T-helper 2 cell treated with Interferon-gamma antibody and Interleukin-4, amounts not matched to agents 100 ng/mL and 5 ng/mL, for 36 hours (primary cell): ENCODE results near the gene PCGF3. TPM values are rescaled to one million over a fixed set of nuclear protein-coding genes. Genes with fewer than 3 reads are reported as not detected.
"Not testable (repeated sequence)": the region's sequence is repeated elsewhere in the genome, so short reads cannot be mapped to it uniquely, and the experiment has no call there.

ENCODE experiments used
- intact Hi-C: fragments of 100-400 bp; cut with micrococcal nuclease; formaldehyde crosslinking; loops from one replicate; pipeline ENCODE4 v1.15.1; 2023
- total RNA-seq: library from RNA; stranded (reverse); gene quantifications from 2 replicates; pipeline ENCODE4 v1.2.3, GENCODE V29; 2022

The PCGF3 gene
- total RNA-seq, 1 donor from 2014 or later, result 33.8 TPM

GRCh38 chr4:760616-761015 lies 55.0 kb downstream of the PCGF3 start:
- intact Hi-C loops, result no loop called here

DNA sequence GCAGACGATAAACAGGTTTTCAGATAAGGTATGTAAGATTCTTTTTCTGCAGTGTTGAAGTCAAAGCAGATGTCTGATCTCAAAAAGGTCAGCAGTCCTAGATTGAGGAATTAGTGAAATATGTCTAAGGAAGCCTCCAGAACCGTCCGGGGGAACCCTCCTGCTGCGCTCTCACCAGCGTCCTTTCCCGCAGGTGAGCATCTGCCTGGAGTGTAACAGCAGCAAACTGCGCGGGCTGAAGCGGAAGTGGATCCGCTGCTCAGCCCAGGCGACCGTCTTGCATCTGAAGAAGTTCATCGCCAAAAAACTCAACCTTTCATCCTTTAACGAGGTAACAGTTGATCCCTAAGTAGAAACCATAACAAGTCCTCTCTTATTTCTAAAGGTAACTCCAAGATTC lies 55.5 kb downstream of the PCGF3 start:
- intact Hi-C loops, result no loop called here

GRCh38 chr4:761739-762138 lies 56.1 kb downstream of the PCGF3 start:
- intact Hi-C loops, result no loop called here

GRCh38 chr4:762211-763190 lies 56.9 kb downstream of the PCGF3 start:
- intact Hi-C loops, result no loop called here

DNA sequence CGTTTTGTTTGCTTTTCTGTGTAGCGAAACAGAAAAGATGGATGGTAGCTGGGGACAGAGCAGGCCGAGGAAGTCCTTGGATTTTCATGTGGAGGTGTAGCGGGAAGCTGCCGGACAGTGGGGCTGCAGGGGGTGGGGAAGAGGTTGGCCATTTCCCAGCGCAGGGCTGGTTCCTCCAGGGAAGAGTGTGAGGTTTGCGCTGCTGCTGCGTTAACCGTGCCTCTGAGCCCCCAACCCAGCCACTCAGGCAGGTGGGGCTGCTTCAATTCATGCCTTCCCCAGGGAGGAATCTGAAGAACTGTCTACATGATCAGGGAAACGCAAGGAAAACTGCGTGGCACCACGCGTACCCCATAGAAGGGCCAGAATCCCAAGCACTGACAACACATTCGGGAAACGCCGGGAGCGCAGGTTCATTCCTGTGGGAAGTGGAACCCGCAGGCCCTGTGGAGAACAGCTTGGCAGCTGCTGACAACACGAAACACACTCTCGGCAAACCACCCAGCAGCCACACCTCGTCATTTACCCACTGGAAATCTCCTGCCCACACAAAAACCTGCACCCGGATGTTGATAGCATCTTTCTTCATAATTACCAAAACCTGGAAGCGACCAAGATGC lies 57.7 kb downstream of the PCGF3 start:
- intact Hi-C loops, result no loop called here

DNA sequence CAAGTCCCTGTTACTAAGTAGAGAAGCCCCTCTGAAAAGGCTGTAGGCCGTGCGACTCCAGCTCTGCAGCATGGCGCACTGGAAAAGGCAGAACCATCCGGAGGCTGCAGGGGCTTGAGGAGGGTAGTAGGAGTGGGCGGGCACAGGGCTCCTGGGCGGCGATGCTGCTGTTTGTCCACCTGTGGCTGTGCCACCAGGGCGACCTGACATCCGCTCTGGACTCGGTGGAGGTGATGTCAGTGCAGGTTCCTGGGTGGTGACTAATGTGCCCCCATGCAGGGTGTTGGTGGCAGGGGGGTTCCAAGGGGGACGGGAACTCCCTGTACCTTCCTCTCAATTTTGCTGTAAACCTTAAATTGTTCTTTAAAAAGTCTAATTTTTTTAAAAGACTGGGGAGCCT lies 58.3 kb downstream of the PCGF3 start:
- intact Hi-C loops, result no loop called here

DNA sequence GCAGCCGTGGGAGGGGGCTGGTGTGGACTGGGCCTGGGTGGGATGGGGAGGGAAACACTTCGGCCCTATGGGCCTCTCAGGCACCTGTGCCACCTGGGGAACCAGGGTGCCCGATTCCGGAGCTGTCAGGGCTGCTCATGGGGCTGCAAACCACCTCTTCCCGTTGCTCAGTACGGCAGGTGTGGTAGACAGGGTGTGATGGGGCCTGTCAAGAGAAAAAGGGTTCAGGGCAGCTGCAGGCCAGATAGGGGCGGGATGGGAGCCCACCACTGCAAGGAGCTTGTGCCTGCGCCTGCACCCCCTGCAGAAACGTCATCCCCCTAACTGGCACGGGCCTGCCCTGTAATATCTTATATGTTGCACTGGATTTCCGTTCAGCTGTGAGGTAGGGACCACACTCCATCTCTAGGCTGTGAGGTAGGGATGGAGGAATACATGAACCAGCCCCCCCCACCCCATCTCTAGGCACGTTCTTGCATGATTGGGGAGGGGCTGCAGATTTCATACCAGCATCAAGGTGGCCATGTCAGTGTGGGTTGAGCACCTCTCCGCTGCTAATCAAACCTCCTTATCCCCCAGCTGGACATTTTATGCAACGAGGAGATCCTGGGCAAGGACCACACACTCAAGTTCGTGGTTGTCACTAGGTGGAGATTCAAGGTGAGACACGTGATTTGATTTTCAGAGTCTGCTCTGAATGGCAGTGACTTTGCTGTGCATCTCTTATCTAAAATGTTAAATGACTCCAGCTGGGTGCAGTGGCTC lies 59.0 kb downstream of the PCGF3 start:
- intact Hi-C loops, result no loop called here

DNA sequence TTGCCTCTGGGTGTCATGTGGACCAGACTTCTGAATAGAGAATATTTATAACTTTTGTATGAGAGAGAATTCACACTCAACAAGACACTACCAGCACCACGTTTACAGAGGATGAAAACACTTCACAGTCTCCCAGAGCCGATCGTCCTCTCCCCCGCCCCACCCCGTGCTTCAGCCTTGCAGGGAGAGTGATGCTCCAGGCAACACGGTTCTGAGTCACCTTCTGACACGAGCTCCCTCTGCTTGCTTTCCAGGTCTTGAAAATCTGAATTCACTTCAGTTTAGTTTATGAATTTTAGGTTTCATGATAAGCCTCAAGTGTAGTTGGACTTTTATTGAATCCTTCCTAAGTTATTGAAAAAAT lies 60.5 kb downstream of the PCGF3 start:
- intact Hi-C loops, result no loop called here

DNA sequence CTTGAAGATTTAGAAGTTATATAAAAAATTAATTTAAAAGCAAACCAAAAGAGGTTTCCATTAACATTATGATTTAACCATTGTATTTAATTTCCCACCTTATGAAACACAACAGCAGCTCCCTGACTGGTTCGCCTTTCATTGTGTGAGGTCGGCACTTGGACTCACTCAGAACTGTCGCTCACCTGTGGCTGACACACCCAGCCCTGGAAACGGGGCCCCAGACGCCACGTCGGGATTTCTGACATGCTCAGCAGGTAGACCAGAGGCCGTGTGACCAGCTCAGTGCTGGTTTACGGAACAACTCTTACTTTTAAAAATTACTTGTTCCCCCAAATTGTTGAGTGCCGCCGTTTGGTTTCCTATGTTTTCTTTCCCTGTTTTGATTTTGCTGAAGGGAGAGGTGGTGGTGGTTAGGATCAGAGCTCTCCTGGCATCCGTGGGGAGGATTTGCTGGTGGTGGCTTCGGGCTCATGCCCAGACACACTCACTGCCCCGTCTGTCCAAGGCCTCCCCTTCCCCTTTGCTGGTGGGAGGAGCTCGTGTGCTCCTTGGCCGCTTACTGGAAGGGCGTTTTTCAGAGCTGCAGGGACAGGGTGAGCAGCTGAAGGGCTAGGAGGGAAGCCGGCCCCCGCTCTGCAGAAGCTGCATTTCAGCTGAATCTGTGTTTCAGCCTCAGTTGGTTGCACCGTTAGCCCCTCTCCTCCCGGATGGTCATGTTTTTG lies 61.1 kb downstream of the PCGF3 start:
- intact Hi-C loops, result no loop called here

DNA sequence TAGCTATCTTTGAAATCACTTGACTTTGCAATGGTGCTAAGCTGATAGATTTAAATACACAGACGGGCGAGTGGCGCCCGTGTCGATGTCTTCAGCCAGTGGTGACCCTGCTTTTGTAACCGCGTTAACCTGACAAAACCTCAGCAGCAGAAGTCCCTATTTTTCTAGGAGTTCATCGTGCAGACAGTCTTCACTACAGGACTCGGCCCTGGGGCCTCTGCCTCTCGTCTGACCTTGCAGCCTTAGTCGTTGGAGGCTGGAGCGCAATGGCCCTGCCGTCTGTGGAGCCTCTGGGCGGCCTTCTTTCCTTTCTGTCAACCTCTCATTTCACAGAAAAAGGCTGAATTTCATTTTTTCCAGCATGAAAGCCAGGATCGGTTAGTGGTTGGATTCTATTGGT lies 62.4 kb downstream of the PCGF3 start:
- intact Hi-C loops, result no loop called here

DNA sequence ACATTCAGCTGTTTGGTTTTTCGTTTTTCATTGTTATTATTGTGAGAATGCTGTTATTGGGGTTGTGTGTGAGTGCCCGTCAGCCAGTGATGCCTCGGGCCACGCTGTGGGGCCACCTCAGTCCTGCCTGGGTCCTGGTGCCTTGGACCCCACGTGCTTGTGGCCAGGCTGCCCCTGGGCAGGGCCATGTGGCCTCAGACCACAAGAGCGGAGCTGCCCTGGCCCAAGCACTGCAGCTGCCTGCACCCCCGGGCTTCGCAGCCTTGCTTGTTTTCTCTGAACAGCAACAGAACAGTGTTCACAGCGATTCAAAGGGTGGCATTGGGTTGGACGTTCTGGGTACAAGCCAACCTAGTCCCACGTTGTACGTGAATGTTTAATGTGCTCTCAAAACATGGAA lies 63.4 kb downstream of the PCGF3 start:
- intact Hi-C loops, result no loop called here

DNA sequence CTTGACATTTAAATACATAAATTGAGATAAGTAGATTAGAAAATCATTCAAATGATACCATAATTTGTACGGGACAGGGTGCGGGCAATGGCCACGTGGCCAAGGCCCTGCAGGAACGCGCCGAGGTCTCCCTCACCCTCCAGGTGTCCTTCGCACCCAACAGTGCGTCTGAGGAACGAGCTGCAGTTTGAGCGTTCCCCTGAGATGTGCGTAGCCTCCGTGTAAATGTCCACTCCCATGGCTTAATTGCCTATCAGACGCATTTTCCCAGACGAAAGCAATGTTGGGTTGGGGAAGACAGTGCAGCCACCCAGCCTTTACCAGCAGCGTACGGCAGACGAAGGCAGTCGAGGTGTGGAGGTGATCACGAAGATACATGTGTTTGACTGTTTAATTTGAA lies 63.9 kb downstream of the PCGF3 start:
- intact Hi-C loops, result no loop called here

DNA sequence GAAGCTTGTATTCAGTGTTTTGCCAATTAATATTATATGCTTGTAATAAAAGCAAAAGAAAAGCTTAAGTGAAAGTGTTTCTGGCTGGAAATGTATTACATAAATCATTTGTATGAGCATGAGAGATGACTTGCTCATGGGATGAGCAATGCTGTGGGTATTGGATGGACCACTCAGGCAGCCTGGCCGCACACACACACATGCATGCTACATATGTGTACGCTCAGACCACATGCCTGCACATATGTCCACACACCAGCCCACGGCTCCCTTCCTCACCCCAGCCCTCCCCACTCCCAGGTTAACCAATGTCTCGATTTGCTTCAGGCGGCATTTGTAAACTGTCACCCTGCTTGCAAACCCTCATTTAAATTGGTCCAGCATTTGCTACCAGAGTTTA lies 64.4 kb downstream of the PCGF3 start:
- intact Hi-C loops, result no loop called here

GRCh38 chr4:771464-771863 lies 65.8 kb downstream of the PCGF3 start:
- intact Hi-C loops, result no loop called here

GRCh38 chr4:772118-772517 lies 66.5 kb downstream of the PCGF3 start:
- intact Hi-C loops, result no loop called here

- intact Hi-C loops, result no loop called here
Observed at GRCh38 chr4:772776-773175, 67.1 kb downstream of the PCGF3 start.

GRCh38 chr4:773214-773613 lies 67.6 kb downstream of the PCGF3 start:
- intact Hi-C loops, result no loop called here

DNA sequence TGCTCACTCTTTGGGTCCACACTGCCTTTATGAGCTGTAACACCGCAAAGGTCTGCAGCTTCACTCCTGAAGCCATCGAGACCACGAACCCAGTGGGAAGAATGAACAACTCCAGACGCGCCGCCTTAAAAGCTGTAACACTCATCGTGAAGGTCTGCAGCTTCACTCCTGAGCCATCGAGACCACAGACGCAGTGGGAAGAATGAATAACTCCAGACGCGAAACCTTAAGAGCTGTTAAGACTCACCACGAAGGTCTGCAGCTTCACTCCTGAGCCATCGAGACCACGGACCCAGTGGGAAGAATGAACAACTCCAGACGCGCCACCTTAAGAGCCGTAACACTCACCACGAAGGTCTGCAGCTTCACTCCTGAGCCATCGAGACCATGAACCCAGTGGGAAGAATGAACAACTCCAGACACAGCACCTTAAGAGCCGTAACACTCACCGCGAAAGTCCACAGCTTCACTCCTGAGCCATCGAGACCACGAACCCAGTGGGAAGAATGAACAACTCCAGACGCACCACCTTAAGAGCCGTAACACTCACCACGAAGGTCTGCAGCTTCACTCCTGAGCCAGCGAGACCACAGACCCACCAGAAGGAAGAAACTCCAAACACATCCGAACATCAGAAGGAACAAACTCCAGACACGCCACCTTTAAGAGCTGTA lies 68.9 kb downstream of the PCGF3 start:
- intact Hi-C loops, result not testable (repeated sequence)

DNA sequence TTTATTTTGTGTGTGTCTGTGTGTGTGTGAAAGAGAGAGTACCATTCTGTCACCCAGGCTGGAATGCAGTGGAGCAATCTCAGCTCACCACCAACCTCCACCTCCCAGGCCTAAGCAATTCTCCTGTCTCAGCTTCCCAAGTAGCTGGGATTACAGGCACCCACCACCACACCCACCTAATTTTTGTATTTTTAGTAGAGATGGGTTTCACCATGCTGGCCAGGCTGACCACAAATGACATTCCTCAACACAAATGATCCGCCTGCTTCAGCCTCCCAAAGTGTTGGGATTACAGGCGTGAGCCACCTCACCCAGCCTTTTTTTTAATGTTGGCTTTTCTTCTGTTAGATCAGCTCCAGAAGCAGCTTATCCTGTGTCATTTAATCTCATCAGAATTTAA lies 69.9 kb downstream of the PCGF3 start:
- intact Hi-C loops, result not testable (repeated sequence)

- intact Hi-C loops, result no loop called here
Observed at GRCh38 chr4:776743-777441, 71.3 kb downstream of the PCGF3 start.
